Adrenal gland (tissue), 12 donors: ENCODE data around the gene ANXA7. TPM values are rescaled to one million over a fixed set of nuclear protein-coding genes. Genes with fewer than 3 reads are reported as not detected.

ENCODE experiments used
- DNase-seq, 7 donors: peaks; one replicate each; pipeline ENCODE4 v3.0.0-alpha.2; 2019 to 2020
- H3K27ac ChIP-seq, 5 donors: fragments of 200-600 bp; sonication (generic) in 4 of 5; 1 replicate in 3 of 5; 2 replicates in 2 of 5; pipeline versions ENCODE4 v1.5.1 to v1.8.0; 2016 to 2020; ENCODE audit warnings: mild to moderate bottlenecking in 1 of 5
- H3K27me3 ChIP-seq: fragments of 200-600 bp; 2 replicates; pipeline ENCODE4 v1.8.0; 2021
- H3K36me3 ChIP-seq, 2 donors: fragments of 200-600 bp; replicated peaks in 1 of 2; 1 replicate in 1 of 2; 2 replicates in 1 of 2; pipeline versions ENCODE4 v1.5.1 to v1.8.0; 2018 to 2022
- H3K4me1 ChIP-seq, 2 donors: fragments of 200-600 bp; replicated peaks in 1 of 2; 1 replicate in 1 of 2; 2 replicates in 1 of 2; pipeline versions ENCODE4 v1.5.1 to v1.8.0; 2018 to 2021
- H3K4me3 ChIP-seq, 4 donors: fragments of 200-600 bp; sonication (generic) in 3 of 4; one replicate each; pipeline ENCODE4 v1.5.1; 2016 to 2018
- H3K9me3 ChIP-seq, 3 donors: fragments of 200-600 bp; sonication (generic) in 1 of 3; replicated peaks in 1 of 3; 1 replicate in 2 of 3; 2 replicates in 1 of 3; pipeline versions ENCODE4 v1.5.1 to v1.8.0; 2016 to 2021
- POLR2A ChIP-seq, 2 donors: fragments of 450-650 bp; IDR thresholded peaks; one replicate each; pipeline ENCODE4 v1.6.1; 2017; ENCODE audit warnings: antibody characterized with exemption in 2 of 2, mild to moderate bottlenecking in 2 of 2, moderate library complexity in 1 of 2
- WGBS, 4 donors: extraction: QIAGEN DNeasy Blood & Tissue Kit in 2 of 4; methylation state at CpG; one replicate each; pipeline versions ENCODE4 v1.1.5 to v1.1.7; 2013 to 2017; 5-methylcytosine and 5-hydroxymethylcytosine counted together
- intact Hi-C, 2 donors: fragments of 100-400 bp; cut with DNase I; formaldehyde crosslinking; loops; one replicate each; pipeline versions ENCODE4 v1.14.1 to v1.15.0; 2022 to 2023
- polyA plus RNA-seq, 3 donors: library from polyadenylated mRNA; stranded (reverse); fragments of 200-250 nt in 2 of 3; fragments of 350-450 nt in 1 of 3; fragmentation: Illumina TruSeq in 1 of 3; extraction: RNeasy Lipid Tissue Mini Kit (QIAGEN cat#74804) in 1 of 3; gene quantifications; one replicate each; pipeline ENCODE4 v1.2.3, GENCODE V29; 2013 to 2014
- total RNA-seq, 9 donors: library from RNA; depleted of rRNA in 4 of 9; stranded (reverse); fragments of >200 nt in 4 of 9; fragments of 120-200 nt in 1 of 9; fragmentation: NEBNext Ultra II Directional in 1 of 9; extraction: Animal tissue kit (Norgen Biotek cat#: 25700) in 1 of 9; gene quantifications; one replicate each; pipeline versions ENCODE4 v1.1.0 to v1.2.4, GENCODE V29; 2013 to 2023
- TF ChIP-seq, protein P1 (sequence below), 6 experiments: fragments of 450-650 bp in 4 of 6; fragments of 200-600 bp in 2 of 6; sonication (generic) in 1 of 6; IDR thresholded peaks; 1 replicate in 5 of 6; 2 replicates in 1 of 6; pipeline versions ENCODE4 v1.5.1 to v1.8.0; 2016 to 2021; ENCODE audit warnings: antibody characterized with exemption in 6 of 6, mild to moderate bottlenecking in 2 of 6, moderate library complexity in 1 of 6
- donor health status: healthy with polysubstance abuse.
- donor health status: Bipolar disorder and iron deficiency.
- donor health status: DM: yes; HTN: yes; CAD: no.
- donor health status: DM: no; HTN: no; CAD: no.
- donor health status: DM: no; HTN: no; CAD: no.
- donor health status: DM: yes; HTN: yes; CAD: no.

Gene ANXA7
- total and polyA plus RNA-seq, 12 donors = 43.4 to 196 (median 132) TPM

DNA sequence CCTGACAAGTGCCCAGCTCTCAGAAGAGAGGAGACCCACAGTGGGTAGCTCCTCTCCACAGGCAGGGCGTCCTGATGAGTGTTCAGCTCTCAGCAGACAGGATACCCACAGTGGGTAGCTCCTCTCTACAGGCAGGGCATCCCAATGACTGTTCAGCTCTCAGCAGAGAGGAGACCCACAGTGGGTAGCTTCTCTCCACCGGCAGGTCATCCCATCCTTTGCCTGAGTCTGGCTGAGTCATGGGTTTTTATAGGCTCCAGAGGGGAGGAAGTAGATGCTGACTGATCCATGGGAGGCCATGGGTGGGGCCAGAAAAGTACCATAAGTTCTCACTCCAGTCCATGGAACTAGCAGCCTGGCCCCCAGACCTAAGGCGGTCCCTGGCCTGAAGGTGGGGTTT is 73.7 kb downstream of the ANXA7 start:
- WGBS, 4 donors = 84 to 100% (median 95%) methylated on average over 2 to 3 of the region's 3 CpGs
- H3K27me3 ChIP-seq = no peaks in the 10 kb centered on the region
- intact Hi-C loops = no loop called here
- no peak for TF ChIP-seq POLR2A (IDR thresholded peaks at IDR 0.05)
- TF ChIP-seq, protein P1, sequence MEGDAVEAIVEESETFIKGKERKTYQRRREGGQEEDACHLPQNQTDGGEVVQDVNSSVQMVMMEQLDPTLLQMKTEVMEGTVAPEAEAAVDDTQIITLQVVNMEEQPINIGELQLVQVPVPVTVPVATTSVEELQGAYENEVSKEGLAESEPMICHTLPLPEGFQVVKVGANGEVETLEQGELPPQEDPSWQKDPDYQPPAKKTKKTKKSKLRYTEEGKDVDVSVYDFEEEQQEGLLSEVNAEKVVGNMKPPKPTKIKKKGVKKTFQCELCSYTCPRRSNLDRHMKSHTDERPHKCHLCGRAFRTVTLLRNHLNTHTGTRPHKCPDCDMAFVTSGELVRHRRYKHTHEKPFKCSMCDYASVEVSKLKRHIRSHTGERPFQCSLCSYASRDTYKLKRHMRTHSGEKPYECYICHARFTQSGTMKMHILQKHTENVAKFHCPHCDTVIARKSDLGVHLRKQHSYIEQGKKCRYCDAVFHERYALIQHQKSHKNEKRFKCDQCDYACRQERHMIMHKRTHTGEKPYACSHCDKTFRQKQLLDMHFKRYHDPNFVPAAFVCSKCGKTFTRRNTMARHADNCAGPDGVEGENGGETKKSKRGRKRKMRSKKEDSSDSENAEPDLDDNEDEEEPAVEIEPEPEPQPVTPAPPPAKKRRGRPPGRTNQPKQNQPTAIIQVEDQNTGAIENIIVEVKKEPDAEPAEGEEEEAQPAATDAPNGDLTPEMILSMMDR (IDR thresholded peaks at IDR 0.05) = no peak
- H3K27ac ChIP-seq = no peak overlapping the region
- no peaks in the 10 kb centered on the region for H3K36me3 ChIP-seq
- no peaks in the 10 kb centered on the region for H3K9me3 ChIP-seq
- DNase-seq = no peak
- H3K4me1 ChIP-seq = no peaks in the 10 kb centered on the region
- no peak overlapping the region for H3K4me3 ChIP-seq

DNA sequence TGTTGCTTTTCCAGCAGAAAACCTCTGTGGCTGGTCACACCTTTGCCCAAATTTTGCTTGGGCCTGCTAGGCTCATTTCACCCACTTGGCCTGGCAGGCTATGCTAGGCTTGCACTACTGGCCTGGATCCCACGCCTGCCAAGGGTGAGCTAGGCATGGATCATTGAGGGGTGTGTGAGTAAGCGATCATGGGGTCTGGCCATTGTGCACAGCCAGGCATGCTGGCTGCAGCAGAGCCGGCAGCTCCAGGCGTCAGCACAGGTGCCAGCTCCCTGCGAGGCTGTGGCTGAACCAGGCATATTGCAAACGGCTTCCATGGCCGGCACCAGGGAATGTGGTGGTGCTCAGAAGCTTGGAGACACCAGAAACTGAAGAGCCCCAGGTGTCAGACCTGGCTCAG is 74.4 kb downstream of the ANXA7 start:
- H3K27me3 ChIP-seq = no peaks in the 10 kb centered on the region
- no peak for DNase-seq
- H3K4me1 ChIP-seq = no peaks in the 10 kb centered on the region
- no peak overlapping the region for H3K27ac ChIP-seq
- H3K9me3 ChIP-seq = no peaks in the 10 kb centered on the region
- intact Hi-C loops = no loop called here
- 86 to 95% methylated on average over 7 of the region's 7 CpGs; no CpG with 5 or more reads in 2 of the 4 donors for WGBS, 4 donors
- no peaks in the 10 kb centered on the region for H3K36me3 ChIP-seq
- TF ChIP-seq, protein P1 (IDR thresholded peaks at IDR 0.05) = no peak
- TF ChIP-seq POLR2A (IDR thresholded peaks at IDR 0.05) = no peak
- no peak overlapping the region for H3K4me3 ChIP-seq

DNA sequence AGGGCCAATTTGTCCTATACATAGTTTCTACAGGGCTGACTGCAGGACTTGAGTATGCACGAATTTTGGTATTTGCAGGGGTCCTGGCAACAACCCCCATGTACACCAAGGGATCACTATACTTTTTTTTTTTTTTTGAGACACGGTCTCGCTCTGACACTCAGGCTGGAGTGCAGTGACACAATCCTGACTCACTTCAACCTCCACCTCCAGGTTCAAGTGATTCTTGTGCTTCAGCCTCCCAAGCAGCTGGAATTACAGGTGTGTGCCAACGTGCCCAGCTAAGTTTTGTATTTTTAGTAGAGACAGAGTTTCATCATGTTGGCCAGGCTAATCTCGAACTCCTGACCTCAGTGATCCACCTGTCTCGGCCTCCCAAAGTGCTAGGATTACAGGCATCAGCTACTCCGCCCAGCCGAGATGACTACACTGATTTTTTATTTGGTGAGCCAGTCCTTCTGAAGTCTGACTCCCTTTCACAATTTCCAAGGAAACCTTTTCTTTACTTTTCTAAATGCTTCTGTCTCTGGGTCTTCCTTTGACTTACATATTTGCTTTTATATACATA is 75.0 kb downstream of the ANXA7 start:
- TF ChIP-seq POLR2A (IDR thresholded peaks at IDR 0.05) = no peak
- TF ChIP-seq, protein P1 (IDR thresholded peaks at IDR 0.05) = no peak
- Histone ChIP-seq H3K4me3 (no peak overlapping the region), H3K9me3 (no peaks in the 10 kb centered on the region), H3K27me3 (no peaks in the 10 kb centered on the region), H3K4me1 (no peaks in the 10 kb centered on the region), H3K27ac (no peak overlapping the region), H3K36me3 (no peaks in the 10 kb centered on the region)
- intact Hi-C loops = no loop called here
- no peak for DNase-seq
- 88 to 96% (median 92%) methylated on average over 8 of the region's 8 CpGs for WGBS, 4 donors

DNA sequence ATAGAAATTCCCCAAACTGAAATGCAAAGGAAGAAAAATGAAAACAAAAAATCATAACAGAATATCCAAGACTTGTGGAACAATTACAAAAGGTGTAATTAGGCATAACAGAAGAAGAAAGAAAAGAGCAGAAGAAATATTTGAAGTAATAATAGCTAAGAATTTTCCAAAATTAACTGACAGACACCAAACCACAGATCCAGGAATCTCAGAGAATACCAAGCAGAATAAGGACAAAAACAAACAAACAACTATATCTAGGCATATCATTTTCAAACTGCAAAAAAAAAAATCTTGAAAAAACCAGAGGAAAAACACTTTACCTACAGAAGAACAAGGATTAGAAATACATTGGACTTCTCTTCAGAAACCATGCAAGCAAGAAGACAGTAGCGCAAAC is 80.7 kb downstream of the ANXA7 start:
- no peaks in the 10 kb centered on the region for H3K27me3 ChIP-seq
- TF ChIP-seq, protein P1 (IDR thresholded peaks at IDR 0.05) = no peak
- no peak for TF ChIP-seq POLR2A (IDR thresholded peaks at IDR 0.05)
- no peak overlapping the region for H3K27ac ChIP-seq
- H3K4me1 ChIP-seq = no peaks in the 10 kb centered on the region
- no peak overlapping the region for H3K4me3 ChIP-seq
- no peak for DNase-seq
- H3K36me3 ChIP-seq = no peaks in the 10 kb centered on the region
- no peaks in the 10 kb centered on the region for H3K9me3 ChIP-seq
- intact Hi-C loops = no loop called here
- 95 to 100% (median 97%) methylated on average over 1 of the region's 1 CpG for WGBS, 4 donors
